ENCODE measurements around the gene EMC8. TPM values are rescaled to one million over a fixed set of nuclear protein-coding genes. Genes with fewer than 3 reads are reported as not detected.

EMC8 gene
- total RNA-seq, 1 donor from 2014 or later: 8.9 TPM

GRCh38 chr16:85735946-85736345 lies 63.4 kb downstream of the EMC8 start:
- no peak overlapping the region for H3K4me3 ChIP-seq (ENCODE audit: low read length in 3 of 3)
- H3K27me3 ChIP-seq (ENCODE audit: control insufficient read depth in 3 of 3, insufficient read depth in 3 of 3, low read length in 3 of 3): peaks cover 0 to 2% (median 0%) of the 10 kb centered on the region in 3 donors
- no peaks in the 10 kb centered on the region for H3K4me1 ChIP-seq (ENCODE audit: control insufficient read depth in 3 of 3, insufficient read depth in 3 of 3, low read length in 3 of 3)
- no peak overlapping the region for H3K27ac ChIP-seq (ENCODE audit: low read depth, low read length)
- no peaks in the 10 kb centered on the region for H3K36me3 ChIP-seq (ENCODE audit: control insufficient read depth in 3 of 3, insufficient read depth in 3 of 3, low read length in 3 of 3)
- H3K9ac ChIP-seq (ENCODE audit: low read depth in 1 of 3, low read length in 3 of 3): no peak overlapping the region
- H3K9me3 ChIP-seq (ENCODE audit: control insufficient read depth in 3 of 3, low read length in 3 of 3): no peaks in the 10 kb centered on the region

GRCh38 chr16:85735225-85735635 lies 64.1 kb downstream of the EMC8 start:
- H3K36me3 ChIP-seq (ENCODE audit: control insufficient read depth in 3 of 3, insufficient read depth in 3 of 3, low read length in 3 of 3): no peaks in the 10 kb centered on the region
- H3K9me3 ChIP-seq (ENCODE audit: control insufficient read depth in 3 of 3, low read length in 3 of 3): no peaks in the 10 kb centered on the region
- no peak overlapping the region for H3K9ac ChIP-seq (ENCODE audit: low read depth in 1 of 3, low read length in 3 of 3)
- H3K4me1 ChIP-seq (ENCODE audit: control insufficient read depth in 3 of 3, insufficient read depth in 3 of 3, low read length in 3 of 3): no peaks in the 10 kb centered on the region
- H3K4me3 ChIP-seq (ENCODE audit: low read length in 3 of 3): no peak overlapping the region
- no peak overlapping the region for H3K27ac ChIP-seq (ENCODE audit: low read depth, low read length)
- H3K27me3 ChIP-seq (ENCODE audit: control insufficient read depth in 3 of 3, insufficient read depth in 3 of 3, low read length in 3 of 3): peaks cover 0 to 3% (median 0%) of the 10 kb centered on the region in 3 donors

- peaks cover 0 to 4% (median 3%) of the 10 kb centered on the region in 3 donors for H3K27me3 ChIP-seq (ENCODE audit: control insufficient read depth in 3 of 3, insufficient read depth in 3 of 3, low read length in 3 of 3)
- H3K9me3 ChIP-seq (ENCODE audit: control insufficient read depth in 3 of 3, low read length in 3 of 3): no peaks in the 10 kb centered on the region
- no peaks in the 10 kb centered on the region for H3K4me1 ChIP-seq (ENCODE audit: control insufficient read depth in 3 of 3, insufficient read depth in 3 of 3, low read length in 3 of 3)
- H3K9ac ChIP-seq (ENCODE audit: low read depth in 1 of 3, low read length in 3 of 3): no peak overlapping the region
- H3K36me3 ChIP-seq (ENCODE audit: control insufficient read depth in 3 of 3, insufficient read depth in 3 of 3, low read length in 3 of 3): no peaks in the 10 kb centered on the region
- H3K27ac ChIP-seq (ENCODE audit: low read depth, low read length): no peak overlapping the region
- no peak overlapping the region for H3K4me3 ChIP-seq (ENCODE audit: low read length in 3 of 3)
Measured at GRCh38 chr16:85734311-85735017, 64.9 kb downstream of the EMC8 start.

- Histone ChIP-seq H3K4me3 (ENCODE audit: low read length in 3 of 3) (no peak overlapping the region), H3K4me1 (ENCODE audit: control insufficient read depth in 3 of 3, insufficient read depth in 3 of 3, low read length in 3 of 3) (no peaks in the 10 kb centered on the region), H3K9ac (ENCODE audit: low read depth in 1 of 3, low read length in 3 of 3) (no peak overlapping the region), H3K27ac (ENCODE audit: low read depth, low read length) (no peak overlapping the region), H3K9me3 (ENCODE audit: control insufficient read depth in 3 of 3, low read length in 3 of 3) (no peaks in the 10 kb centered on the region), H3K36me3 (ENCODE audit: control insufficient read depth in 3 of 3, insufficient read depth in 3 of 3, low read length in 3 of 3) (no peaks in the 10 kb centered on the region), H3K27me3 (ENCODE audit: control insufficient read depth in 3 of 3, insufficient read depth in 3 of 3, low read length in 3 of 3) (peaks cover 0 to 10% (median 8%) of the 10 kb centered on the region in 3 donors)
Measured at GRCh38 chr16:85733839-85734170, 65.5 kb downstream of the EMC8 start.

- H3K27ac ChIP-seq (ENCODE audit: low read depth, low read length): no peak overlapping the region
- H3K9ac ChIP-seq (ENCODE audit: low read depth in 1 of 3, low read length in 3 of 3): no peak overlapping the region
- H3K4me1 ChIP-seq (ENCODE audit: control insufficient read depth in 3 of 3, insufficient read depth in 3 of 3, low read length in 3 of 3): no peaks in the 10 kb centered on the region
- H3K9me3 ChIP-seq (ENCODE audit: control insufficient read depth in 3 of 3, low read length in 3 of 3): no peaks in the 10 kb centered on the region
- peaks cover 0 to 13% (median 10%) of the 10 kb centered on the region in 3 donors for H3K27me3 ChIP-seq (ENCODE audit: control insufficient read depth in 3 of 3, insufficient read depth in 3 of 3, low read length in 3 of 3)
- no peaks in the 10 kb centered on the region for H3K36me3 ChIP-seq (ENCODE audit: control insufficient read depth in 3 of 3, insufficient read depth in 3 of 3, low read length in 3 of 3)
- H3K4me3 ChIP-seq (ENCODE audit: low read length in 3 of 3): no peak overlapping the region
Measured at GRCh38 chr16:85733155-85733838, 66.0 kb downstream of the EMC8 start.

- no peak overlapping the region for H3K27ac ChIP-seq (ENCODE audit: low read depth, low read length)
- H3K36me3 ChIP-seq (ENCODE audit: control insufficient read depth in 3 of 3, insufficient read depth in 3 of 3, low read length in 3 of 3): no peaks in the 10 kb centered on the region
- no peak overlapping the region for H3K4me3 ChIP-seq (ENCODE audit: low read length in 3 of 3)
- H3K9ac ChIP-seq (ENCODE audit: low read depth in 1 of 3, low read length in 3 of 3): no peak overlapping the region
- H3K27me3 ChIP-seq (ENCODE audit: control insufficient read depth in 3 of 3, insufficient read depth in 3 of 3, low read length in 3 of 3): peaks cover 4 to 30% (median 20%) of the 10 kb centered on the region in 3 donors
- no peaks in the 10 kb centered on the region for H3K9me3 ChIP-seq (ENCODE audit: control insufficient read depth in 3 of 3, low read length in 3 of 3)
- no peaks in the 10 kb centered on the region for H3K4me1 ChIP-seq (ENCODE audit: control insufficient read depth in 3 of 3, insufficient read depth in 3 of 3, low read length in 3 of 3)
Measured at GRCh38 chr16:85731179-85731578, 68.2 kb downstream of the EMC8 start.

GRCh38 chr16:85730186-85730465 lies 69.2 kb downstream of the EMC8 start:
- H3K4me3 ChIP-seq (ENCODE audit: low read length in 3 of 3): no peak overlapping the region
- no peak overlapping the region for H3K9ac ChIP-seq (ENCODE audit: low read depth in 1 of 3, low read length in 3 of 3)

GRCh38 chr16:85729452-85730185 lies 69.7 kb downstream of the EMC8 start:
- Histone ChIP-seq H3K9ac (ENCODE audit: low read depth in 1 of 3, low read length in 3 of 3) (no peak overlapping the region), H3K4me1 (ENCODE audit: control insufficient read depth in 3 of 3, insufficient read depth in 3 of 3, low read length in 3 of 3) (no peaks in the 10 kb centered on the region), H3K4me3 (ENCODE audit: low read length in 3 of 3) (no peak overlapping the region), H3K27me3 (ENCODE audit: control insufficient read depth in 3 of 3, insufficient read depth in 3 of 3, low read length in 3 of 3) (peaks cover 6 to 32% (median 22%) of the 10 kb centered on the region in 3 donors), H3K36me3 (ENCODE audit: control insufficient read depth in 3 of 3, insufficient read depth in 3 of 3, low read length in 3 of 3) (no peaks in the 10 kb centered on the region), H3K9me3 (ENCODE audit: control insufficient read depth in 3 of 3, low read length in 3 of 3) (no peaks in the 10 kb centered on the region), H3K27ac (ENCODE audit: low read depth, low read length) (no peak overlapping the region)

More at GRCh38 chr16:85730186-85730465, 69.2 kb downstream of the EMC8 start:
- Histone ChIP-seq H3K36me3 (ENCODE audit: control insufficient read depth in 3 of 3, insufficient read depth in 3 of 3, low read length in 3 of 3) (no peaks in the 10 kb centered on the region), H3K27me3 (ENCODE audit: control insufficient read depth in 3 of 3, insufficient read depth in 3 of 3, low read length in 3 of 3) (peaks cover 6 to 32% (median 22%) of the 10 kb centered on the region in 3 donors), H3K4me1 (ENCODE audit: control insufficient read depth in 3 of 3, insufficient read depth in 3 of 3, low read length in 3 of 3) (no peaks in the 10 kb centered on the region), H3K27ac (ENCODE audit: low read depth, low read length) (no peak overlapping the region), H3K9me3 (ENCODE audit: control insufficient read depth in 3 of 3, low read length in 3 of 3) (no peaks in the 10 kb centered on the region)

- no peaks in the 10 kb centered on the region for H3K4me1 ChIP-seq (ENCODE audit: control insufficient read depth in 3 of 3, insufficient read depth in 3 of 3, low read length in 3 of 3)
- no peak overlapping the region for H3K9ac ChIP-seq (ENCODE audit: low read depth in 1 of 3, low read length in 3 of 3)
- H3K9me3 ChIP-seq (ENCODE audit: control insufficient read depth in 3 of 3, low read length in 3 of 3): no peaks in the 10 kb centered on the region
- peaks cover 6 to 32% (median 22%) of the 10 kb centered on the region in 3 donors for H3K27me3 ChIP-seq (ENCODE audit: control insufficient read depth in 3 of 3, insufficient read depth in 3 of 3, low read length in 3 of 3)
- no peak overlapping the region for H3K27ac ChIP-seq (ENCODE audit: low read depth, low read length)
- H3K4me3 ChIP-seq (ENCODE audit: low read length in 3 of 3): no peak overlapping the region
- no peaks in the 10 kb centered on the region for H3K36me3 ChIP-seq (ENCODE audit: control insufficient read depth in 3 of 3, insufficient read depth in 3 of 3, low read length in 3 of 3)
Measured at GRCh38 chr16:85728879-85729278, 70.5 kb downstream of the EMC8 start.
